ENCODE results near the gene EXOC8. TPM values are rescaled to one million over a fixed set of nuclear protein-coding genes. Genes with fewer than 3 reads are reported as not detected.

EXOC8 gene
- total and polyA plus RNA-seq, 2 donors (not counting 1 experiment from before 2014, with no cell fraction given), result 10.0 to 32.6 TPM

DNA sequence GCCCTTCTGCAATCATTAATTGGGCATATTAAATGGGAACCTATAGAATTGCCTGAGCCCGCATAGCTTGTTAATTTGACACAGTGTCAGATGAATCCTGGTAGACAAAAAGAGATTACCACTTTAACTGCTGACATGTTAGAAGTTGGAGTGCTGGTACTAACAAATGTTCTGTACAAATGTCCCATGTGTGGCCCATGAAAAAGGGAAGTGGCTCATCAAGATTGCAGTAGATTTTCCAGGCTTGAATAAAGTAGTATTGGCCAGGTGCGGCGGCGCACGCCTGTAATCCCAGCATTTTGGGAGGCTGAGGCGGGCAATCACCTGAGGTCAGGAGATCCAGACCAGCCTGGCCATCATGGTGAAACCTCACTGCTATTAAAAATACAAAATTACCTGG, 51.0 kb downstream of the EXOC8 start:
- Histone ChIP-seq H4K20me1 (ENCODE audit: control insufficient read depth, insufficient read depth, low read length, poor library complexity, severe bottlenecking) (no peaks in the 10 kb centered on the region), H3K4me2 (replicated peaks; ENCODE audit: low read depth, low read length, poor library complexity, severe bottlenecking) (no peak overlapping the region), H3K27ac (ENCODE audit: low read length in 2 of 2) (no peak overlapping the region), H2AFZ (ENCODE audit: insufficient read depth, low read depth, low read length, poor library complexity, severe bottlenecking) (no peak overlapping the region), H3K4me1 (ENCODE audit: control insufficient read depth in 2 of 2, insufficient read depth in 2 of 2, low read length in 2 of 2) (no peaks in the 10 kb centered on the region), H3K79me2 (ENCODE audit: control insufficient read depth, insufficient read depth, low read length) (no peaks in the 10 kb centered on the region), H3K36me3 (replicated peaks in 1 of 2; ENCODE audit: control extremely low read depth in 1 of 2, control insufficient read depth in 1 of 2, extremely low read depth in 1 of 2, insufficient read depth in 2 of 2, low read length in 1 of 2) (no peaks in the 10 kb centered on the region), H3K9ac (ENCODE audit: low read length) (no peak overlapping the region), H3K4me3 (ENCODE audit: control extremely low read depth in 1 of 5, extremely low read depth in 1 of 5, insufficient read depth in 1 of 5, low read depth in 2 of 5, low read length in 4 of 5) (no peak overlapping the region), H3K27me3 (replicated peaks in 1 of 4; ENCODE audit: control extremely low read depth in 1 of 4, control insufficient read depth in 3 of 4, insufficient read depth in 4 of 4, low read length in 3 of 4) (no peaks in the 10 kb centered on the region), H3K9me3 (ENCODE audit: control extremely low read depth in 1 of 3, control insufficient read depth in 2 of 3, insufficient read depth in 1 of 3, low read length in 2 of 3) (no peaks in the 10 kb centered on the region)
- peaks cover 4% of the 10 kb centered on the region for H3K4me1 Mint-ChIP-seq
- H3K9me3 Mint-ChIP-seq (ENCODE audit: insufficient read depth), result no peaks in the 10 kb centered on the region
- POLR2A ChIA-PET, result no interaction called here
- intact Hi-C loops (cut with micrococcal nuclease), result no loop called here
- CTCF ChIA-PET, result no interaction called here
- TF ChIP-seq EZH2 (IDR thresholded peaks at IDR 0.05; ENCODE audit: borderline replicate concordance, insufficient read depth, low read depth, low read length, poor library complexity, severe bottlenecking), result no peak
- TF ChIP-seq, protein P1, sequence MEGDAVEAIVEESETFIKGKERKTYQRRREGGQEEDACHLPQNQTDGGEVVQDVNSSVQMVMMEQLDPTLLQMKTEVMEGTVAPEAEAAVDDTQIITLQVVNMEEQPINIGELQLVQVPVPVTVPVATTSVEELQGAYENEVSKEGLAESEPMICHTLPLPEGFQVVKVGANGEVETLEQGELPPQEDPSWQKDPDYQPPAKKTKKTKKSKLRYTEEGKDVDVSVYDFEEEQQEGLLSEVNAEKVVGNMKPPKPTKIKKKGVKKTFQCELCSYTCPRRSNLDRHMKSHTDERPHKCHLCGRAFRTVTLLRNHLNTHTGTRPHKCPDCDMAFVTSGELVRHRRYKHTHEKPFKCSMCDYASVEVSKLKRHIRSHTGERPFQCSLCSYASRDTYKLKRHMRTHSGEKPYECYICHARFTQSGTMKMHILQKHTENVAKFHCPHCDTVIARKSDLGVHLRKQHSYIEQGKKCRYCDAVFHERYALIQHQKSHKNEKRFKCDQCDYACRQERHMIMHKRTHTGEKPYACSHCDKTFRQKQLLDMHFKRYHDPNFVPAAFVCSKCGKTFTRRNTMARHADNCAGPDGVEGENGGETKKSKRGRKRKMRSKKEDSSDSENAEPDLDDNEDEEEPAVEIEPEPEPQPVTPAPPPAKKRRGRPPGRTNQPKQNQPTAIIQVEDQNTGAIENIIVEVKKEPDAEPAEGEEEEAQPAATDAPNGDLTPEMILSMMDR (IDR thresholded peaks at IDR 0.05), result no peak
- no peak overlapping the region for H3K4me3 Mint-ChIP-seq
- ATAC-seq (ENCODE audit: low read depth) (no peak), DNase-seq (no peak)
- WGBS (ENCODE audit: insufficient coverage), result 95% methylated on average over 5 of the region's 6 CpGs
- no peak overlapping the region for H3K27ac Mint-ChIP-seq
- no peaks in the 10 kb centered on the region for H3K27me3 Mint-ChIP-seq

DNA sequence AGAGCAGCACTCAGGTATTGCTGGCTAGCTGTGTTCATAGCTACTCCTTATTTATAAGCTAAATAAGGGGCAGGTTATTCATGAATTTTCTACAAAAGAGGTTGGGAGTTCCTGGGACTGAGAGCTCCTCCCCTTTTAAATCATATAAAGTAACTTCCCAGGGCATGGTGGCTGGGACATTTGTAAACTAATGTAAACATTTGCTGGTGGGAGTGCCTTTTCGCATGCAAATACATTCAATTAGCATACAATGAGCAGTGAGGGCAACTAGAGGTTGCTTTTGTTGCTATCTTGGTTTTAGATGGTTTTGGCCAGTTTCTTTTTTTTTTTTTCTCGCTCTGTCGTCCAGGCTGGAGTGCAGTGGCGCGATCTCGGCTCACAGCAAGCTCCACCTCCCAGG, 53.2 kb downstream of the EXOC8 start:
- H3K9ac ChIP-seq (ENCODE audit: low read length), result no peak overlapping the region
- H3K9me3 ChIP-seq (ENCODE audit: control extremely low read depth in 1 of 3, control insufficient read depth in 2 of 3, insufficient read depth in 1 of 3, low read length in 2 of 3), result no peaks in the 10 kb centered on the region
- no peaks in the 10 kb centered on the region for H4K20me1 ChIP-seq (ENCODE audit: control insufficient read depth, insufficient read depth, low read length, poor library complexity, severe bottlenecking)
- POLR2A ChIA-PET, result no interaction called here
- H3K4me2 ChIP-seq (replicated peaks; ENCODE audit: low read depth, low read length, poor library complexity, severe bottlenecking), result no peak overlapping the region
- H3K27ac ChIP-seq (ENCODE audit: low read length in 2 of 2), result no peak overlapping the region
- no peak for ATAC-seq (ENCODE audit: low read depth)
- Mint-ChIP-seq H3K4me3 (no peak overlapping the region), H3K27me3 (no peaks in the 10 kb centered on the region), H3K27ac (no peak overlapping the region), H3K4me1 (peaks cover 4% of the 10 kb centered on the region), H3K9me3 (ENCODE audit: insufficient read depth) (no peaks in the 10 kb centered on the region)
- CTCF ChIA-PET, result interaction anchor here (1.0 kb wide), 1 partner anchor 24 kb away, joined by 3 read pairs; no protein-coding TSS in a partner anchor
- TF ChIP-seq, protein P1 (IDR thresholded peaks at IDR 0.05), result no peak
- no peak for TF ChIP-seq EZH2 (IDR thresholded peaks at IDR 0.05; ENCODE audit: borderline replicate concordance, insufficient read depth, low read depth, low read length, poor library complexity, severe bottlenecking)
- no CpG with 5 or more reads among the region's 6 CpGs for WGBS (ENCODE audit: insufficient coverage)
- H3K36me3 ChIP-seq (replicated peaks in 1 of 2; ENCODE audit: control extremely low read depth in 1 of 2, control insufficient read depth in 1 of 2, extremely low read depth in 1 of 2, insufficient read depth in 2 of 2, low read length in 1 of 2), result no peaks in the 10 kb centered on the region
- H3K4me1 ChIP-seq (ENCODE audit: control insufficient read depth in 2 of 2, insufficient read depth in 2 of 2, low read length in 2 of 2), result no peaks in the 10 kb centered on the region
- no peaks in the 10 kb centered on the region for H3K27me3 ChIP-seq (replicated peaks in 1 of 4; ENCODE audit: control extremely low read depth in 1 of 4, control insufficient read depth in 3 of 4, insufficient read depth in 4 of 4, low read length in 3 of 4)
- intact Hi-C loops (cut with micrococcal nuclease), result no loop called here
- no peak for DNase-seq
- H3K4me3 ChIP-seq (ENCODE audit: control extremely low read depth in 1 of 5, extremely low read depth in 1 of 5, insufficient read depth in 1 of 5, low read depth in 2 of 5, low read length in 4 of 5), result no peak overlapping the region
- no peaks in the 10 kb centered on the region for H3K79me2 ChIP-seq (ENCODE audit: control insufficient read depth, insufficient read depth, low read length)
- no peak overlapping the region for H2AFZ ChIP-seq (ENCODE audit: insufficient read depth, low read depth, low read length, poor library complexity, severe bottlenecking)

Other genes starting within 250 kb of the EXOC8 start
- 0.05 TPM in 1 of 2 replicates, not detected in the other for gene TRIM67, start 175.8 kb downstream of the EXOC8 start, total RNA-seq
- gene TRIM67, start 175.8 kb downstream of the EXOC8 start, polyA plus RNA-seq, result 0.01 TPM in 1 of 2 replicates, not detected in the other
- gene GNPAT, start 96.6 kb downstream of the EXOC8 start, total RNA-seq, result 48.0 and 49.0 TPM in 2 replicates
- gene GNPAT, start 96.6 kb downstream of the EXOC8 start, polyA plus RNA-seq, result 19.5 and 23.1 TPM in 2 replicates
- 13.4 and 15.9 TPM in 2 replicates for gene SPRTN, start 441 bp upstream of the EXOC8 start, total RNA-seq
- gene SPRTN, start 441 bp upstream of the EXOC8 start, polyA plus RNA-seq, result 3.5 and 12.3 TPM in 2 replicates
- 18.5 and 20.4 TPM in 2 replicates for gene EGLN1, start 84.4 kb upstream of the EXOC8 start, total RNA-seq
- gene EGLN1, start 84.4 kb upstream of the EXOC8 start, polyA plus RNA-seq, result 7.5 and 9.2 TPM in 2 replicates
- gene TSNAX, start 190.8 kb upstream of the EXOC8 start, total RNA-seq, result 34.8 and 41.4 TPM in 2 replicates
- gene TSNAX, start 190.8 kb upstream of the EXOC8 start, polyA plus RNA-seq, result 9.0 and 14.5 TPM in 2 replicates

All from B cell (primary cell).